ENCODE measurements around the gene OR10H5.

DNA sequence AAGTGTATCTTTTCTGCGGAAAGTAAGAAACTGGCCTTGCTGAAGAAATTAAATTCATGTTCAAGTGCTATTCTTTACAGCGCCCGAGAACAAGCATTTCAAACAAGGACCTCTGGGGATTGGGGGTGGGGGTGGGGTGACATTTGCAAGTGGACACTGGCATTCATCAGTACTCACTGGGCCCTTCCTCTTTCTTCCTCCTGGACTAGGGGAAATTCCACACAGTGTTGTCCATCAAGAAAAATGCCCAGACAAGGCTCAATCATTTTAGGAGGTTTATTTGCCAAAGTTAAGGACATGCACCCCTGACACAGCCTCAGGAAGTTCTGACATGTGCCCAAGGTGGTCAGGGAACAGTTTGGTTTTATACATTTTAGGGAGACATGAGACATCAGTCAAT lies 50.9 kb downstream of the OR10H5 start:
- no peak for TF ChIP-seq POLR2A (IDR thresholded peaks at IDR 0.05)
- TF ChIP-seq, protein P1, sequence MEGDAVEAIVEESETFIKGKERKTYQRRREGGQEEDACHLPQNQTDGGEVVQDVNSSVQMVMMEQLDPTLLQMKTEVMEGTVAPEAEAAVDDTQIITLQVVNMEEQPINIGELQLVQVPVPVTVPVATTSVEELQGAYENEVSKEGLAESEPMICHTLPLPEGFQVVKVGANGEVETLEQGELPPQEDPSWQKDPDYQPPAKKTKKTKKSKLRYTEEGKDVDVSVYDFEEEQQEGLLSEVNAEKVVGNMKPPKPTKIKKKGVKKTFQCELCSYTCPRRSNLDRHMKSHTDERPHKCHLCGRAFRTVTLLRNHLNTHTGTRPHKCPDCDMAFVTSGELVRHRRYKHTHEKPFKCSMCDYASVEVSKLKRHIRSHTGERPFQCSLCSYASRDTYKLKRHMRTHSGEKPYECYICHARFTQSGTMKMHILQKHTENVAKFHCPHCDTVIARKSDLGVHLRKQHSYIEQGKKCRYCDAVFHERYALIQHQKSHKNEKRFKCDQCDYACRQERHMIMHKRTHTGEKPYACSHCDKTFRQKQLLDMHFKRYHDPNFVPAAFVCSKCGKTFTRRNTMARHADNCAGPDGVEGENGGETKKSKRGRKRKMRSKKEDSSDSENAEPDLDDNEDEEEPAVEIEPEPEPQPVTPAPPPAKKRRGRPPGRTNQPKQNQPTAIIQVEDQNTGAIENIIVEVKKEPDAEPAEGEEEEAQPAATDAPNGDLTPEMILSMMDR (IDR thresholded peaks at IDR 0.05), result no peak
